Fibroblast of lung (primary cell): ENCODE measurements around the gene CCDC187. TPM values are rescaled to one million over a fixed set of nuclear protein-coding genes. Genes with fewer than 3 reads are reported as not detected.

Experiments used
- DNase-seq, 2 donors: peaks; one replicate each; pipeline versions ENCODE4 v3.0.0 to v3.0.0-alpha.2; 2010; ENCODE audit warnings: low read depth in 2 of 2
- H2AFZ ChIP-seq: 2 replicates; pipeline ENCODE4 v1.5.1; 2012; ENCODE audit warnings: low read length, control low read depth, inconsistent platforms
- H3K27ac ChIP-seq: 2 replicates; pipeline ENCODE4 v1.5.1; 2011; ENCODE audit warnings: low read length, control low read depth; ENCODE audit not compliant: insufficient read depth
- H3K27me3 ChIP-seq: 2 replicates; pipeline ENCODE4 v1.5.1; 2011; ENCODE audit warnings: mild to moderate bottlenecking, low read length; ENCODE audit not compliant: control insufficient read depth, insufficient read depth
- H3K36me3 ChIP-seq: 2 replicates; pipeline ENCODE4 v1.5.1; 2011; ENCODE audit warnings: low read length; ENCODE audit not compliant: control insufficient read depth, insufficient read depth
- H3K4me1 ChIP-seq: 2 replicates; pipeline ENCODE4 v1.5.1; 2011; ENCODE audit warnings: low read length; ENCODE audit not compliant: control insufficient read depth, insufficient read depth; ENCODE audit errors: extremely low read depth
- H3K4me2 ChIP-seq: 2 replicates; pipeline ENCODE4 v1.5.1; 2011; ENCODE audit warnings: low read length, control low read depth; ENCODE audit not compliant: insufficient read depth; ENCODE audit errors: extremely low read depth
- H3K4me3 ChIP-seq, 4 experiments: fragments of 200-600 bp in 1 of 4; sonication (generic) in 1 of 4; replicated peaks in 1 of 4; 2 replicates each; pipeline ENCODE4 v1.5.1; 2011 to 2016; ENCODE audit warnings: low read length in 4 of 4, low read depth in 3 of 4, mild to moderate bottlenecking in 3 of 4, control low read depth in 2 of 4, inconsistent platforms in 1 of 4, mixed read lengths in 1 of 4; ENCODE audit not compliant: insufficient read depth in 1 of 4; ENCODE audit errors: control extremely low read depth in 1 of 4
- H3K79me2 ChIP-seq: 2 replicates; pipeline ENCODE4 v1.5.1; 2012; ENCODE audit warnings: mild to moderate bottlenecking, low read length, inconsistent platforms; ENCODE audit not compliant: control insufficient read depth, insufficient read depth
- H3K9ac ChIP-seq: 2 replicates; pipeline ENCODE4 v1.5.1; 2011; ENCODE audit warnings: mild to moderate bottlenecking, low read length, control low read depth; ENCODE audit not compliant: insufficient read depth
- H3K9me3 ChIP-seq: 2 replicates; pipeline ENCODE4 v1.5.1; 2012; ENCODE audit warnings: low read depth, low read length; ENCODE audit not compliant: control insufficient read depth, insufficient read depth
- H4K20me1 ChIP-seq: 2 replicates; pipeline ENCODE4 v1.5.1; 2011; ENCODE audit warnings: low read length; ENCODE audit not compliant: control insufficient read depth, insufficient read depth; ENCODE audit errors: extremely low read depth
- EZH2 ChIP-seq: IDR thresholded peaks from 2 replicates; pipeline ENCODE4 v1.5.1; 2012; ENCODE audit warnings: low read length, control low read depth, mild to moderate bottlenecking; ENCODE audit errors: missing control alignments
- polyA plus RNA-seq, 2 donors: library from polyadenylated mRNA; depleted of rRNA in 1 of 2; stranded (reverse) in 1 of 2; unstranded in 1 of 2; fragments of >200 nt; gene quantifications; 2 replicates each; pipeline ENCODE4 v1.2.1, GENCODE V29; 2011 to 2012; ENCODE audit warnings: missing spikeins in 1 of 2
- total RNA-seq: library from RNA; depleted of rRNA; stranded (reverse); fragments of >200 nt; gene quantifications from 2 replicates; pipeline ENCODE4 v1.2.1, GENCODE V29; 2014
- TF ChIP-seq, protein P1 (sequence below), 2 donors: IDR thresholded peaks in 1 of 2; conservative IDR thresholded peaks in 1 of 2; 1 replicate in 1 of 2; 2 replicates in 1 of 2; pipeline ENCODE4 v1.5.1; 2011 to 2012; ENCODE audit warnings: low read length in 2 of 2, control low read depth in 1 of 2, inconsistent platforms in 1 of 2, low read depth in 1 of 2, mild to moderate bottlenecking in 1 of 2

CCDC187 gene
- total and polyA plus RNA-seq, 2 donors (not counting 1 experiment from before 2014, with no cell fraction given) = not detected

DNA sequence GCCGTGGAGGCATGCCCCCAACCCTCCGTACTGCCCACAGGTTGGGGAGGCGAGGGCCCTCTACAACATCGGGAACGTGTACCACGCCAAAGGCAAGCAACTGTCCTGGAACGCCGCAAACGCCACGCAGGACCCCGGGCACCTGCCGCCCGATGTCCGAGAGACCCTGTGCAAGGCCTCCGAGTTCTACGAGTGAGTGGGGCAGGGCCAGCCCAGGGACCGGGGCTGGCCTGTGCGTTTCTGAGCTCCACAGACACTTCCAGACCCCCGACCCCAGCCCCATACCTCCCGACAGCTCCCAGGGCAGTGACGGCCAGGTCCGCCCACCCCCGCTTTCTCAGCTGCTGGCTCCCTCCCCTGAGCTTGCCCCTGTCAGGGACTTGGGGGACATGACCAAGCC is 33.0 kb upstream of the CCDC187 start:
- Histone ChIP-seq H2AFZ (no peak overlapping the region), H3K4me2 (no peak overlapping the region), H3K4me3 (no peak overlapping the region), H3K79me2 (peaks cover 24% of the 10 kb centered on the region), H3K9ac (no peak overlapping the region), H3K27me3 (no peaks in the 10 kb centered on the region), H3K9me3 (no peaks in the 10 kb centered on the region), H3K4me1 (no peaks in the 10 kb centered on the region), H4K20me1 (no peaks in the 10 kb centered on the region), H3K36me3 (peaks cover 56% of the 10 kb centered on the region), H3K27ac (no peak overlapping the region)
- no peak for TF ChIP-seq EZH2
- TF ChIP-seq, protein P1, sequence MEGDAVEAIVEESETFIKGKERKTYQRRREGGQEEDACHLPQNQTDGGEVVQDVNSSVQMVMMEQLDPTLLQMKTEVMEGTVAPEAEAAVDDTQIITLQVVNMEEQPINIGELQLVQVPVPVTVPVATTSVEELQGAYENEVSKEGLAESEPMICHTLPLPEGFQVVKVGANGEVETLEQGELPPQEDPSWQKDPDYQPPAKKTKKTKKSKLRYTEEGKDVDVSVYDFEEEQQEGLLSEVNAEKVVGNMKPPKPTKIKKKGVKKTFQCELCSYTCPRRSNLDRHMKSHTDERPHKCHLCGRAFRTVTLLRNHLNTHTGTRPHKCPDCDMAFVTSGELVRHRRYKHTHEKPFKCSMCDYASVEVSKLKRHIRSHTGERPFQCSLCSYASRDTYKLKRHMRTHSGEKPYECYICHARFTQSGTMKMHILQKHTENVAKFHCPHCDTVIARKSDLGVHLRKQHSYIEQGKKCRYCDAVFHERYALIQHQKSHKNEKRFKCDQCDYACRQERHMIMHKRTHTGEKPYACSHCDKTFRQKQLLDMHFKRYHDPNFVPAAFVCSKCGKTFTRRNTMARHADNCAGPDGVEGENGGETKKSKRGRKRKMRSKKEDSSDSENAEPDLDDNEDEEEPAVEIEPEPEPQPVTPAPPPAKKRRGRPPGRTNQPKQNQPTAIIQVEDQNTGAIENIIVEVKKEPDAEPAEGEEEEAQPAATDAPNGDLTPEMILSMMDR (conservative IDR thresholded peaks at IDR 0.05 in 1 of 2, IDR thresholded peaks at IDR 0.05 in 1 of 2; ENCODE audit: low read depth in 1 of 2, low read length in 2 of 2) = no peak
- no peak for DNase-seq

DNA sequence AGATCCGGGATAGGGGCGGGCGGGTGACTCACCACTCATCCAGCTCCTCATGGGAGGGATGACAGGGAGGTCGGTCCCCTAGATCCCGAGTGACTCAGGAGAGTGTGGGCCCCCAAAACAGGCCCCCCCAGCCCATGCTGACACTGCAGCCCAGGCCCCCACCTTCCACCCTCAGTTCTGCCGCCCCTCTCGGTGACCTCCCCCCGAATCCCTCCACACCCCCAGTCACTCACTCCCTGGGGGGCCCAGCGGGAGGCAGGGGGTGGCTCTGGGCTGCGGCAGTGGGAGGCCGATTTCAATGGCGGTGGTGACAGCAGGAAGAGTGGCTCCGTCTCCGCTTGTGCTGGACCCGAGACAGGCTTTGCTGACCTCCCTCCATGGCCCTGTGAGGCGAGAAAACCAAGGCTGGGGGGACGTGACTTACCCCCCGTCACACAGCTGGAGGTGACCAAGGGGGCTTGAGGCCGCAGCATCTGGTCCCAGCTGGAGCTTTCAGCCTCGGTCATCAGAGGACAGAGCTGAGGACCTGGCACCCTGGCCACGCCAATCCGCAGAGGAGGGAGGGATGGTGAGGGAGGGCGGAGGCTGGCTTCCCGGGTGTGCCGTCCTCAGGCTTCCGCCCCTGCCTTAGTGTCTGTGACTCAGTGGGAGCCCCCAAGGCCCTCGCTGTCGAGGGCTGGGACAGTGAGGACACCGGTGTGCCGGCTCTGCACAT is 32.4 kb upstream of the CCDC187 start:
- peak overlapping the region; percentile 43 for H3K27ac ChIP-seq
- no peak overlapping the region for H3K4me2 ChIP-seq
- H3K36me3 ChIP-seq = peaks cover 54% of the 10 kb centered on the region

DNA sequence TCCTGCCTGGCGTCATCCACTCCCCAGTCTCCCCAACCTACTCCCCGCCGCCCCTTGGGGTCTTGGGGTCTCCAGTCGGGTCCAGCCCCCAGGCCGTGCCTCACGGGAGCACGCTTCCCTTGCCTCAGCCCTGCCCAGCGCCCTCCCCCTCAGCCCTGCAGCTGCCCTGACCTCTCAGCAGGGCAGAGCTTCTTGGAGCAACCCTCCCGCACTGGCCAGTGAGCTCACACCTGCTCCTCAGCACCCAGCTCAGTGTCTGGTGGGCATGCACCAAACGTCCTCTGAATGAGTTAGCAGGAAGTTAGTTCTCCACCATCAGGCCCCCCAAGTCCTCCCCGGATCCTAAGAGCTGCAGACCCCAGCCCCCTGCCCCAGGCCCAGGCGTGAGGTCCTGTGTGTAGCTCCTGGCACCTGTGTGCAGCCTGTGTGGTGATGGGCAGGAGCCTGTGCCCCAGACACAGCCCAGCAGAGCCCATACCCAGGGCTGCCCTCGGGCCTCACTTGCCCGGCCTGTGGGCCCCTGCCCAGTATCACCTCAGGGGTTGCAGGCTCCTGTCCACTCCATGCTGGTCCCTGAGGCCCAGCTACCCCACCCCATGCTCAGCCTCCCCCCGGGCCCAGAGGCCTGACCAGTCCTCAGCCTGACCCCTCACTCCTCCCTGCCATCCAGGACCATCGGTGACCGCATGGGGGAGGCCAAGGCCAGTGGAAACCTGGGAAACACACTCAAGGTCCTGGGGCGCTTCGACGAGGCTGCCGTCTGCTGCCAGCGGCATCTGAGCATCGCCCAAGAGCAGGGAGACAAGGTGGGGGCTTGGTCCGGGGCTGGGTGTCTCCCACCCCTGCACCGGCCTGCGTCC is 31.6 kb upstream of the CCDC187 start:
- H3K79me2 ChIP-seq = peaks cover 37% of the 10 kb centered on the region

More for the DNA sequence above, 32.4 kb upstream of the CCDC187 start:
- Histone ChIP-seq H2AFZ (no peak overlapping the region), H3K9ac (no peak overlapping the region), H3K4me3 (no peak overlapping the region), H3K4me1 (no peaks in the 10 kb centered on the region), H3K27me3 (no peaks in the 10 kb centered on the region), H3K9me3 (no peaks in the 10 kb centered on the region), H4K20me1 (no peaks in the 10 kb centered on the region), H3K79me2 (peaks cover 30% of the 10 kb centered on the region)
- peak; percentile 51 to 72 for DNase-seq
- TF ChIP-seq, protein P1 (conservative IDR thresholded peaks at IDR 0.05 in 1 of 2, IDR thresholded peaks at IDR 0.05 in 1 of 2; ENCODE audit: low read depth in 1 of 2, low read length in 2 of 2) = no peak
- TF ChIP-seq EZH2 = no peak

More for the DNA sequence above, 31.6 kb upstream of the CCDC187 start:
- TF ChIP-seq, protein P1 (conservative IDR thresholded peaks at IDR 0.05 in 1 of 2, IDR thresholded peaks at IDR 0.05 in 1 of 2; ENCODE audit: low read depth in 1 of 2, low read length in 2 of 2) = no peak
- no peak for TF ChIP-seq EZH2
- H3K27me3 ChIP-seq = no peaks in the 10 kb centered on the region
- H3K4me3 ChIP-seq = no peak overlapping the region
- no peak for DNase-seq
- H4K20me1 ChIP-seq = no peaks in the 10 kb centered on the region
- peak overlapping the region; percentile 20 for H3K27ac ChIP-seq
- peaks cover 47% of the 10 kb centered on the region for H3K36me3 ChIP-seq
- H2AFZ ChIP-seq = no peak overlapping the region
- H3K9me3 ChIP-seq = no peaks in the 10 kb centered on the region
- H3K4me2 ChIP-seq = no peak overlapping the region
- H3K4me1 ChIP-seq = no peaks in the 10 kb centered on the region
- H3K9ac ChIP-seq = peak overlapping the region; percentile 23
